ENCODE measurements around the gene FARP2.
"Not testable (repeated sequence)": the region's sequence is repeated elsewhere in the genome, so short reads cannot be mapped to it uniquely, and the experiment has no call there.

GRCh38 chr2:241525818-241526780, 170.0 kb downstream of the FARP2 start:
- TF ChIP-seq, protein P1, sequence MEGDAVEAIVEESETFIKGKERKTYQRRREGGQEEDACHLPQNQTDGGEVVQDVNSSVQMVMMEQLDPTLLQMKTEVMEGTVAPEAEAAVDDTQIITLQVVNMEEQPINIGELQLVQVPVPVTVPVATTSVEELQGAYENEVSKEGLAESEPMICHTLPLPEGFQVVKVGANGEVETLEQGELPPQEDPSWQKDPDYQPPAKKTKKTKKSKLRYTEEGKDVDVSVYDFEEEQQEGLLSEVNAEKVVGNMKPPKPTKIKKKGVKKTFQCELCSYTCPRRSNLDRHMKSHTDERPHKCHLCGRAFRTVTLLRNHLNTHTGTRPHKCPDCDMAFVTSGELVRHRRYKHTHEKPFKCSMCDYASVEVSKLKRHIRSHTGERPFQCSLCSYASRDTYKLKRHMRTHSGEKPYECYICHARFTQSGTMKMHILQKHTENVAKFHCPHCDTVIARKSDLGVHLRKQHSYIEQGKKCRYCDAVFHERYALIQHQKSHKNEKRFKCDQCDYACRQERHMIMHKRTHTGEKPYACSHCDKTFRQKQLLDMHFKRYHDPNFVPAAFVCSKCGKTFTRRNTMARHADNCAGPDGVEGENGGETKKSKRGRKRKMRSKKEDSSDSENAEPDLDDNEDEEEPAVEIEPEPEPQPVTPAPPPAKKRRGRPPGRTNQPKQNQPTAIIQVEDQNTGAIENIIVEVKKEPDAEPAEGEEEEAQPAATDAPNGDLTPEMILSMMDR (conservative IDR thresholded peaks at IDR 0.05; ENCODE audit: low read length): not testable (repeated sequence)
- not testable (repeated sequence) for TF ChIP-seq EZH2phosphoT487 (IDR thresholded peaks at IDR 0.05; ENCODE audit: borderline replicate concordance)

Measured in Loucy (cell line).